CD4-positive, CD25-positive, alpha-beta regulatory T cell (primary cell): ENCODE measurements around the gene CPSF3. TPM values are rescaled to one million over a fixed set of nuclear protein-coding genes. Genes with fewer than 3 reads are reported as not detected.
A peak's percentile ranks its signal among the peaks of the same experiment; 100 is the strongest.

ENCODE experiments used
- ATAC-seq, 2 donors: fragments of 150-1000 bp; cut with Tn5 transposase; one replicate each; pipeline ENCODE4 v1.10.0; 2021; ENCODE audit warnings: low read depth in 2 of 2, moderate number of reproducible peaks in 2 of 2, moderate library complexity in 1 of 2
- DNase-seq, 3 donors: peaks; one replicate each; pipeline versions ENCODE4 v3.0.0 to v3.0.0-alpha.2; 2012 to 2022; ENCODE audit warnings: mixed read lengths in 1 of 3
- H3K27ac ChIP-seq: one replicate; pipeline ENCODE4 v1.7.0; 2013; ENCODE audit warnings: mild to moderate bottlenecking, low read length; ENCODE audit not compliant: insufficient read depth, poor library complexity, severe bottlenecking
- H3K27me3 ChIP-seq: one replicate; pipeline ENCODE4 v1.7.0; 2013; ENCODE audit warnings: low read length; ENCODE audit not compliant: control insufficient read depth, insufficient read depth
- H3K36me3 ChIP-seq: one replicate; pipeline ENCODE4 v1.7.0; 2013; ENCODE audit warnings: mild to moderate bottlenecking, low read length, moderate library complexity; ENCODE audit not compliant: control insufficient read depth, insufficient read depth
- H3K4me1 ChIP-seq: 2 replicates; pipeline ENCODE4 v1.7.0; 2013; ENCODE audit warnings: mild to moderate bottlenecking, low read length; ENCODE audit not compliant: insufficient read depth, control insufficient read depth, poor library complexity, severe bottlenecking
- H3K4me3 ChIP-seq: one replicate; pipeline ENCODE4 v1.7.0; 2013; ENCODE audit warnings: low read depth, mild to moderate bottlenecking, low read length, moderate library complexity
- H3K9me3 ChIP-seq, 2 experiments: 1 replicate in 1 of 2; 2 replicates in 1 of 2; pipeline ENCODE4 v1.7.0; 2013; ENCODE audit warnings: low read length in 2 of 2, mild to moderate bottlenecking in 1 of 2, moderate library complexity in 1 of 2; ENCODE audit not compliant: control insufficient read depth in 2 of 2
- H3K27ac Mint-ChIP-seq, 3 donors: one replicate each; pipeline ENCODE4 v1.8.0; 2020 to 2022; ENCODE audit warnings: mild to moderate bottlenecking in 3 of 3, mixed read lengths in 3 of 3, moderate library complexity in 2 of 3
- H3K27me3 Mint-ChIP-seq: one replicate; pipeline ENCODE4 v1.8.0; 2022; ENCODE audit warnings: mild to moderate bottlenecking, mixed read lengths
- H3K36me3 Mint-ChIP-seq: one replicate; pipeline ENCODE4 v1.8.0; 2020; ENCODE audit warnings: mixed read lengths
- H3K4me1 Mint-ChIP-seq, 4 donors: one replicate each; pipeline ENCODE4 v1.8.0; 2020 to 2022; ENCODE audit warnings: mixed read lengths in 4 of 4, mild to moderate bottlenecking in 1 of 4
- H3K4me3 Mint-ChIP-seq, 4 donors: one replicate each; pipeline ENCODE4 v1.8.0; 2020 to 2022; ENCODE audit warnings: mild to moderate bottlenecking in 4 of 4, mixed read lengths in 4 of 4, moderate library complexity in 3 of 4
- H3K9me3 Mint-ChIP-seq, 7 donors: one replicate each; pipeline ENCODE4 v1.8.0; 2020 to 2022; ENCODE audit warnings: mixed read lengths in 7 of 7, mild to moderate bottlenecking in 3 of 7, moderate library complexity in 2 of 7
- polyA plus RNA-seq, 4 donors: library from polyadenylated mRNA; unstranded; fragments of 300-500 nt; fragmentation: Illumina TruSeq; gene quantifications; one replicate each; pipeline ENCODE4 v1.2.3, GENCODE V29; 2021
- total RNA-seq: library from RNA; stranded (reverse); gene quantifications from one replicate; pipeline ENCODE4 v1.2.3, GENCODE V29; 2022

The CPSF3 gene
- total RNA-seq, result 23.1 TPM
- 10 to 100 TPM; 30.7 to 37.8 (median 35.6) TPM for polyA plus RNA-seq

DNA sequence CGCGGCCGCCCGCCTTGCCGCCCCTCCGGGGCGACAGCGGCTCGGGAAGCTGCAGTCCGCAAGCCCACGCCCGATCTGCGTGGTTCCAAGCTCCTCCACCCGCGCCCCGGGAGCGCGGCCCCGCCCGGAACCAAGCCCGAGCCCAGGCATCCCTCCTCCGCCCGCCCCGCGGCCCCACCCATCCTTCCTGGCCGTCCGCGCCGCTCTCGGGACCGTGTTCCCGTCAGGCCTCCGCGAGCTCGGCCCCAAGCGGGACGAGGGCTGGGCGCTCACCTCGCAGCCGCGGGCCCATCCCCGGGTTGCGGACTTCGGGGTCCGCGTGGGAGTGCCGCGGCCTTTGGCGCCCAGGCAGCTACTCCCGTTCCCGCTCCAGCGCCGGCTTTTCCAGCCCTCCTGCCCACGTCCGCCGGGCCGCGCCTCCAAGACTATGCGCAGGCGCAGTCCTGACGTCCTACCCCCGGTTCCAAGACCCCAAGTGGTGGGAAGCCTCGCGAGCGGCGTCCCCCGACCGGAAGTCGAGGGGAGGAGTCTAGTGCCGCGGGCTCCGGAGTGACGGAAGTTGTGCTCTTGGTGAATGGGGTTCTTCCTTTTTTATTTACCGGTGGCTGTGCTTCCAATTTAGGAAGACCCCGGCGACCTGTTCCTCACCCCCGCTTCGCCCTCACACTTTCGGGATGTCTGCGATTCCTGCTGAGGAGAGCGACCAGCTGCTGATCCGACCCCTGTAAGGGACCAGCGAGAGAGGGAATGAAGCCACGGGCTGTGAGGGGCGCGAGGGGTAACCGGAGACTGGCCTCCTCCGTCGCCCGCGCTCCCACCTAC lies at the start of gene CPSF3, which contains the start of gene ITGB1BP1:
TSS of gene CPSF3 (plus strand) at position 555 of the 822 bp plus-strand sequence. CDS start at position 675, 120 bp downstream.
TSS of gene ITGB1BP1 (minus strand) at position 429 of the 822 bp plus-strand sequence. CDS start 4,831 bp downstream, outside the sequence.
- peak within 1 kb of the TSS; percentile 88 for H3K4me3 ChIP-seq
- no peak within 1 kb of the TSS for H3K4me3 Mint-ChIP-seq

DNA sequence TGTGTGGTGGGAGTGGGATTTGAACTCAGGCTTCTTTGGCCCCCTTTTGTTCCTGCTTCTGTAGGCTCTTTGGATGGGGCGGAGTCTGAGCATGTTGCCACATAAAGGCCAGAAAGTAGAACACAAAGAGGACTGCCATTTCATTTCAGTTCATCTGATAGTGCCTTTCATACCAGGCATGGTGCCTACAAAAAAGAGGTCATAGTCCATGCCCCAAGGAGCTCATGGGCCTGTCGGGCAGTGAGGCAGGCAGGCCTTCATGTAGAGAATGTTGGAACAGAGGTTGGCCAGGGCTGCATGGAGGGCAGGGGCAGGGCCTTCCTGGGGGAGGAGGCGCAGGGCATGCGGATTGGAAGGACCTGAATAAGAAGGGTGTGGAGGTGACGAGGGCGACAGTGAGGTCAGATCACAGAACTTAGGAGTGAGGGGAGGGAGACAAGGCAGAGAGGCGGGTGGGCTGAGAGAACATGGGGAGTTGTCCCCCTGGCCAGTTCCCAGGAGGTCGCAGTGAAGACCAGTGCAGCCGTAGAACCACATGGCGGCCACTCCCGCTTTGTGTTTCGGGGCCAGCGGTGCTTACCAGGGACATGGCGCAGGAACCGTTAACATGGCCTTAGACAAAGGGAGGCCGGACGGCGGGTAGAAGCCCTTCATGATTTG lies 49.3 kb upstream of the CPSF3 start:
- peaks cover 27% of the 10 kb centered on the region for H3K27me3 Mint-ChIP-seq
- DNase-seq (no peak), ATAC-seq (no peak)
- H3K4me1 Mint-ChIP-seq, result no peaks in the 10 kb centered on the region
- H3K4me1 ChIP-seq, result no peaks in the 10 kb centered on the region
- no peak overlapping the region for H3K4me3 Mint-ChIP-seq
- H3K27ac ChIP-seq, result no peak overlapping the region
- no peak overlapping the region for H3K27ac Mint-ChIP-seq
- no peaks in the 10 kb centered on the region for H3K36me3 Mint-ChIP-seq
- H3K36me3 ChIP-seq, result no peaks in the 10 kb centered on the region
- H3K9me3 Mint-ChIP-seq, result peaks cover 0 to 2% (median 0%) of the 10 kb centered on the region in 7 donors
- no peak overlapping the region for H3K4me3 ChIP-seq
- peaks cover 2% of the 10 kb centered on the region for H3K27me3 ChIP-seq
- no peaks in the 10 kb centered on the region for H3K9me3 ChIP-seq

More for the DNA sequence above, at the start of gene CPSF3, which contains the start of gene ITGB1BP1:
- ATAC-seq, result peak; percentile 87
- Histone ChIP-seq H3K36me3 (peaks cover 2% of the 10 kb centered on the region), H3K27ac (peak within 1 kb of the TSS; percentile 86), H3K9me3 (no peaks in the 10 kb centered on the region), H3K27me3 (no peaks in the 10 kb centered on the region), H3K4me1 (peaks cover 38% of the 10 kb centered on the region)
- peak within 1 kb of the TSS in 2 of 3 donors; percentile 87 to 97 for H3K27ac Mint-ChIP-seq
- no peaks in the 10 kb centered on the region for H3K27me3 Mint-ChIP-seq
- peaks cover 3% of the 10 kb centered on the region for H3K36me3 Mint-ChIP-seq
- DNase-seq, result peak; percentile 94 to 98 (median 95)
- peaks cover 28 to 42% (median 32%) of the 10 kb centered on the region in 4 donors for H3K4me1 Mint-ChIP-seq
- peaks cover 0 to 2% (median 0%) of the 10 kb centered on the region in 7 donors for H3K9me3 Mint-ChIP-seq

DNA sequence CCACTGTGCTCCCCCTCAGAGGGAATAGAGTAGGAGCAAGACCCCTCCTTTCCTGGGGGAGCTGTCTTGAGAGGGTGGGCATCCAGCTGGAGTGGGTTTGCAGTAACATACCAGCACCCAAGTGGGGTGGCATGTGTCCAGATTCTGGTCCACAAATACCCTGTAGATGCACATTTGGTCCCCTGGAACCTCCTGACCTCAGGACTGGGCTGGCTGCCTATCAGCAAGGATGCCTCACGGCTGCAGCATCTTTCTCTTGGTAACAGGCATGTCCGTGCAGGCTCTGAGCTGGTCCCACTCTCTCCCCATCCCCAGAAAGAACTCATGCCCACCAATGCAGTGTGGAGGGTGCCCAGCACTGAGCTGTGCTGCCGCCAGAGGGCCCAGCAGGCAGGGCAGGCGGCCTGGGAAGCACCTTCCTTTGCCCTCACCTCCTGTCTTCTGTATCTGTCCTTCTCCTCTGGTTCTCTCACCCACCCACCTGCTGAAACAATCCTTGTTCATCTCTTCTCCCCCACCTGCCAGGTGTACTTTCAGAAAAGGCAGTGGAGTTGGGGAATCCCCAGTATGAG lies 47.5 kb upstream of the CPSF3 start:
- no peak for ATAC-seq
- H3K27ac ChIP-seq, result no peak overlapping the region
- Mint-ChIP-seq H3K9me3 (peaks cover 0 to 2% (median 0%) of the 10 kb centered on the region in 7 donors), H3K36me3 (no peaks in the 10 kb centered on the region), H3K27me3 (peaks cover 20% of the 10 kb centered on the region), H3K4me3 (no peak overlapping the region), H3K4me1 (no peaks in the 10 kb centered on the region), H3K27ac (no peak overlapping the region)
- DNase-seq, result no peak
- H3K36me3 ChIP-seq, result no peaks in the 10 kb centered on the region
- no peaks in the 10 kb centered on the region for H3K4me1 ChIP-seq
- H3K9me3 ChIP-seq, result no peaks in the 10 kb centered on the region
- peaks cover 2% of the 10 kb centered on the region for H3K27me3 ChIP-seq
- no peak overlapping the region for H3K4me3 ChIP-seq

DNA sequence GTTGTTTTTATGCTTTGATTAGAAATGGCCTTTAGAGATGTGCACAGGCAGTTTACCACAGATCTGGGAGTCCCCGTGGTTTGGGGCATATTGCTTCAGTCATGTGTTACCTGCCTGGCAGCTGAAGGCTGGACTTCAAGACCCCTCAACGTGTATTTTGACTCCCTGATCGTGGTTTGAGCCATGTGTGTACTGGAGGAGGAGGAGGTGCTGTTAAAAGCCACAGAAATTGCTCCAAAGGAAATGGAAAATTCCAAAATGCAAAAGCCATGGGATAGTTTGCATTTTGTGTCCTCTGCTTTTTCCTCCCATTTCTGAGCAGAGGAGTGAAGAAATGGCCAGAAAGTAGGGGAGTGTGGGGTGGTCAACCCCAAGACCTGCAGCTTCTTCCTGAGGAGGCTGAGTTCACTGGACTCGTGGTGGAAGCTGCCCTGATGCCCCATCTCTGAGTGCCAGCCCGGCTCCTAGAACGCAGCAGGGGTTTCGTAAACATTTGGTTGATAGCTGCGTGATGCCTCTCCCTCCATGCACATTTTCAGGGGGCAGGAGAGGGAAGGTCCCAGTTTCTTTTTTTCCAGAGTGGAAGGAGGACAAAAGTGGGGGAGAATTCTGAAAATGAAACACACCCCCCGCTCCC lies 45.9 kb upstream of the CPSF3 start:
- peaks cover 15% of the 10 kb centered on the region for H3K27me3 Mint-ChIP-seq

DNA sequence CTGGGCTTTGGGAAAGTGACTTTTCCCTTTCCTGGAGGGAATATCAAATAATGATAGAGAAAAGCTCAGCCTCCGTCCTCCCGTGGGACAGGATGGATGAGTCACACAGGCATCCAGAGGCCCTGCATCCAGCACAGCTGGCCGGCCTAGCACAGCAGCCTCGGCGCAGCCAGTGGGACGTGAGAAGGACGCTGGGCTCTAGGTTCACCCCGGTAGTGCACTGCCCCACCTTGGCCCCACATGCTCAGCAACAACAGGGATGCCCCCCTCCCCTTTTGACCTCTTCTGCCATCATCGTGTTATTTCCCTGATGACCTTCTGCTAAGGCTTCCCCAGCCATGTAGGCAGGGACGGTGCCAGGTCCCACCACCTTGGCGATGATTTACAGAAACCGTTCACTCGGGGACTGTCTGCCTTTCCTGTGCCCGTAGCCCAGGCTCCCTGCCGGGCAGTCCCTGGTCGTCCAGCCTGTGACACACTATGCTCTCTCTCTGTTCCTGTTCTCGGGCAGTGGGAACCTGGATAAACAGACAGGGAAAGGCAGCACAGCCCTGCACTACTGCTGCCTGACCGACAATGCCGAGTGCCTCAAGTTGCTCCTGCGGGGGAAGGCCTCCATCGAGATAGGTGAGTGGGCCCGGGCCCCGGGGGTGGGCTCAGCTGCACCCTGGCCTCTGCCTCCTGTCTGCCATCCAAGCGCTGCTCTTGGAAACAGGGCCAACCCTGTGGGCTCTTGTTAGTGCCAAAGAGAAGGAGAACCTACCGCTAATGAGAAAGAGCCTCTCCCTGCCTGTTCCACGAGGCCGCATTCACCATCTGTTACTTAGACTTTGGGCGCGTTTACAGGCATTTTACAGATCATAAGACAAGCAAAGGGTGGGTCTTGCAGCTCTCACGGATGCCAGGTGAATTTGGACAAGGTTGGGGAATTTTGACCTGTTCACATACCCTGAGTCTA lies 44.7 kb upstream of the CPSF3 start:
- Histone ChIP-seq H3K9me3 (no peaks in the 10 kb centered on the region), H3K4me1 (no peaks in the 10 kb centered on the region), H3K27me3 (peaks cover 5% of the 10 kb centered on the region), H3K27ac (no peak overlapping the region), H3K36me3 (no peaks in the 10 kb centered on the region), H3K4me3 (no peak overlapping the region)
- Mint-ChIP-seq H3K4me3 (no peak overlapping the region), H3K9me3 (peaks cover 0 to 2% (median 0%) of the 10 kb centered on the region in 7 donors), H3K27ac (no peak overlapping the region), H3K4me1 (no peaks in the 10 kb centered on the region), H3K36me3 (no peaks in the 10 kb centered on the region), H3K27me3 (peaks cover 15% of the 10 kb centered on the region)
- DNase-seq, result no peak
- no peak for ATAC-seq

More for the DNA sequence above, 45.9 kb upstream of the CPSF3 start:
- no peak overlapping the region for H3K4me3 ChIP-seq
- H3K27ac Mint-ChIP-seq, result no peak overlapping the region
- H3K27ac ChIP-seq, result no peak overlapping the region
- no peak overlapping the region for H3K4me3 Mint-ChIP-seq
- H3K36me3 ChIP-seq, result no peaks in the 10 kb centered on the region
- H3K36me3 Mint-ChIP-seq, result no peaks in the 10 kb centered on the region
- H3K9me3 ChIP-seq, result no peaks in the 10 kb centered on the region
- H3K4me1 Mint-ChIP-seq, result no peaks in the 10 kb centered on the region
- H3K27me3 ChIP-seq, result peaks cover 5% of the 10 kb centered on the region
- H3K9me3 Mint-ChIP-seq, result peaks cover 0 to 2% (median 0%) of the 10 kb centered on the region in 7 donors
- ATAC-seq (no peak), DNase-seq (no peak)
- H3K4me1 ChIP-seq, result no peaks in the 10 kb centered on the region

DNA sequence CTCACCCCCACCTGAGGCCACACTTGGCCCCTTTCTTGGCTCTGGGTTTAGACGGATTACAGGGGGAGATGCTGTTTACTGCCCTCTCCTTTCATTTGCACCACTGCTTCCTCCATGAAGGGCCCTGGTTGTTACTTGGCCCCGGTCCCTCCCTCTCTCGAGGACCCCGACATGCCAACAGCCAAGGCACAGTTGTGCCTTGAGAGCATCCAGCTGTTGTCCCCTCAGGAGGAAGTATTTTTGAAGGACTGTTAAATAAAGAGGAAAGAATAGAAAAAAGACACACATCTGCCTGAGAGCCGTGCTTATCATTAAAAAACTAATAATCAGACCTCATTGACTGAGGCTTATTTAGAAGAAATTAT lies 44.1 kb upstream of the CPSF3 start:
- ATAC-seq (no peak), DNase-seq (no peak)
- Histone ChIP-seq H3K4me1 (no peaks in the 10 kb centered on the region), H3K4me3 (no peak overlapping the region), H3K36me3 (no peaks in the 10 kb centered on the region), H3K27ac (no peak overlapping the region), H3K27me3 (peaks cover 5% of the 10 kb centered on the region), H3K9me3 (no peaks in the 10 kb centered on the region)
- Mint-ChIP-seq H3K36me3 (no peaks in the 10 kb centered on the region), H3K9me3 (peaks cover 0 to 2% (median 0%) of the 10 kb centered on the region in 7 donors), H3K27me3 (peaks cover 15% of the 10 kb centered on the region), H3K4me3 (no peak overlapping the region), H3K27ac (no peak overlapping the region), H3K4me1 (no peaks in the 10 kb centered on the region)
